Mesenchymal stem cell (in vitro differentiated cells and primary cell): ENCODE data around the gene CNOT6.
"Not testable (repeated sequence)": the region's sequence is repeated elsewhere in the genome, so short reads cannot be mapped to it uniquely, and the experiment has no call there.

Experiments used
- DNase-seq: peaks from one replicate; pipeline ENCODE4 v3.0.0-alpha.2; 2013
- H2AFZ ChIP-seq: one replicate; pipeline ENCODE4 v1.6.1; 2013; ENCODE audit warnings: low read depth, mild to moderate bottlenecking, control low read depth, inconsistent platforms, low read length, moderate library complexity
- H2AK5ac ChIP-seq: 2 replicates; pipeline ENCODE4 v1.6.1; 2013; ENCODE audit warnings: low read length, moderate library complexity, mild to moderate bottlenecking, inconsistent platforms; ENCODE audit not compliant: severe bottlenecking
- H2BK120ac ChIP-seq: one replicate; pipeline ENCODE4 v1.6.1; 2013; ENCODE audit warnings: low read depth, mild to moderate bottlenecking, inconsistent platforms, low read length, moderate library complexity
- H2BK12ac ChIP-seq, 2 experiments: one replicate each; pipeline ENCODE4 v1.6.1; 2013; ENCODE audit warnings: inconsistent platforms in 2 of 2, low read length in 2 of 2, mild to moderate bottlenecking in 2 of 2, moderate library complexity in 2 of 2, control low read depth in 1 of 2
- H2BK15ac ChIP-seq: one replicate; pipeline ENCODE4 v1.6.1; 2013; ENCODE audit warnings: mild to moderate bottlenecking, low read depth, inconsistent platforms; ENCODE audit not compliant: poor library complexity, severe bottlenecking
- H2BK5ac ChIP-seq: 2 replicates; pipeline ENCODE4 v1.6.1; 2013; ENCODE audit warnings: low read depth, mild to moderate bottlenecking, low read length, control low read depth, inconsistent platforms; ENCODE audit not compliant: poor library complexity, severe bottlenecking
- H3K14ac ChIP-seq, 2 experiments: one replicate each; pipeline ENCODE4 v1.6.1; 2013; ENCODE audit warnings: inconsistent platforms in 2 of 2, low read length in 2 of 2, control low read depth in 1 of 2, mild to moderate bottlenecking in 1 of 2, moderate library complexity in 1 of 2
- H3K18ac ChIP-seq, 2 experiments: one replicate each; pipeline ENCODE4 v1.6.1; 2013; ENCODE audit warnings: inconsistent platforms in 2 of 2, low read length in 2 of 2, control low read depth in 1 of 2, low read depth in 1 of 2, mild to moderate bottlenecking in 1 of 2
- H3K23ac ChIP-seq, 2 experiments: one replicate each; pipeline ENCODE4 v1.6.1; 2013; ENCODE audit warnings: inconsistent platforms in 2 of 2, low read length in 2 of 2, mild to moderate bottlenecking in 2 of 2, moderate library complexity in 2 of 2, control low read depth in 1 of 2
- H3K27ac ChIP-seq: 2 replicates; pipeline ENCODE4 v1.5.1; 2013; ENCODE audit warnings: mild to moderate bottlenecking, moderate library complexity, low read length, control low read depth, inconsistent platforms; ENCODE audit not compliant: poor library complexity, severe bottlenecking
- H3K27me3 ChIP-seq, 2 experiments: 2 replicates each; pipeline versions ENCODE4 v1.6.1 to v1.7.0; 2013; ENCODE audit warnings: low read length in 2 of 2, mild to moderate bottlenecking in 2 of 2, moderate library complexity in 2 of 2, control low read depth in 1 of 2, inconsistent platforms in 1 of 2; ENCODE audit not compliant: control insufficient read depth in 1 of 2, insufficient read depth in 1 of 2
- H3K36me3 ChIP-seq, 2 experiments: 2 replicates each; pipeline versions ENCODE4 v1.6.1 to v1.7.0; 2013; ENCODE audit warnings: low read length in 2 of 2, control low read depth in 1 of 2, inconsistent platforms in 1 of 2, low read depth in 1 of 2, mild to moderate bottlenecking in 1 of 2; ENCODE audit not compliant: insufficient read depth in 2 of 2, control insufficient read depth in 1 of 2
- H3K4ac ChIP-seq, 2 experiments: one replicate each; pipeline ENCODE4 v1.6.1; 2013; ENCODE audit warnings: inconsistent platforms in 2 of 2, low read length in 2 of 2, mild to moderate bottlenecking in 2 of 2, moderate library complexity in 2 of 2, control low read depth in 1 of 2, low read depth in 1 of 2
- H3K4me1 ChIP-seq: 2 replicates; pipeline ENCODE4 v1.6.1; 2013; ENCODE audit warnings: low read depth, low read length, control low read depth; ENCODE audit not compliant: control insufficient read depth, insufficient read depth
- H3K4me2 ChIP-seq: 2 replicates; pipeline ENCODE4 v1.6.1; 2013; ENCODE audit warnings: low read length, mild to moderate bottlenecking, inconsistent platforms; ENCODE audit not compliant: poor library complexity, severe bottlenecking
- H3K4me3 ChIP-seq, 2 experiments: 2 replicates each; pipeline versions ENCODE4 v1.5.1 to v1.7.0; 2013; ENCODE audit warnings: low read length in 2 of 2, mild to moderate bottlenecking in 2 of 2, control low read depth in 1 of 2, low read depth in 1 of 2; ENCODE audit not compliant: insufficient read depth in 1 of 2
- H3K79me1 ChIP-seq: replicated peaks from 2 replicates; pipeline ENCODE4 v1.6.1; 2013; ENCODE audit warnings: mild to moderate bottlenecking, control low read depth, low read length, inconsistent platforms; ENCODE audit not compliant: poor library complexity, severe bottlenecking
- H3K9ac ChIP-seq: 2 replicates; pipeline ENCODE4 v1.7.0; 2013; ENCODE audit warnings: mild to moderate bottlenecking, low read length, moderate library complexity
- H3K9me3 ChIP-seq: 2 replicates; pipeline ENCODE4 v1.7.0; 2013; ENCODE audit warnings: mild to moderate bottlenecking, low read length; ENCODE audit not compliant: control insufficient read depth
- H4K8ac ChIP-seq: one replicate; pipeline ENCODE4 v1.6.1; 2013; ENCODE audit warnings: inconsistent platforms, mild to moderate bottlenecking, low read length, moderate library complexity
- H4K91ac ChIP-seq: one replicate; pipeline ENCODE4 v1.6.1; 2013; ENCODE audit warnings: mild to moderate bottlenecking, low read length, inconsistent platforms
- WGBS: methylation state at CpG from one replicate; pipeline ENCODE4 v1.1.7; 2013; ENCODE audit warnings: mixed read lengths; 5-methylcytosine and 5-hydroxymethylcytosine counted together

Gene CNOT6

DNA sequence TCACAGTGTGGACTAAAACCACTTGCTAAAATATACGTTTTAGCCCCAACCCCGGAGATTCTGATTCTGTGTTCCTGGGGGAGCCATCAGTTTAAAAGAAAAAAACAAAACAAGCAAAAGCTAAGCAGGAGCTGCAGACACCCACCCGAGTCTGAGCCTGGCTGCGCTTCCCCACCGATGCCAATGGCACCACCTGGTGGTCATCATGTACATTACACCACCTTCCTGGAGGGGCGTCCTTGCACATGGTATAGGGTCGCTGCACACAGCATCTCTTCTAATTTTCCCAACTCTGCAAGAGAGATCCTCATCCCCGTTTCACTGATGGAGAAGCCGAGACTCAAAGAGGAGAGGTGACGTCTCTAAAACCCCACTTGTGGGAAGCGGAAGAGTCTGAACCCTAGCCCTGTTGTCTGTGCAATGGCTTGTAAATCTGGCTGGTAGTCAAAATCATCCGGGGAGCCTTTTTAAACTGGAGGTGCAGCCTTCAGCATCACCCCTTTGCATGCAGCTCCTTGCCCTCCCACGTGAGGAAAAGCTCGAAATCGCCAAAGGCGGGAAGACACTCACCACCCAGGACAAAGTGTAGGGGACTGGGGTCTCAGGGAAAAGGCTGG is 23.1 kb upstream of the CNOT6 start:
- Histone ChIP-seq H2AK5ac (no peak overlapping the region), H4K8ac (no peak overlapping the region), H3K4me2 (no peak overlapping the region), H2BK120ac (no peak overlapping the region), H2BK15ac (no peak overlapping the region), H3K4ac (no peak overlapping the region), H2BK5ac (no peak overlapping the region), H4K91ac (no peak overlapping the region), H2AFZ (no peak overlapping the region), H2BK12ac (no peak overlapping the region), H3K9ac (no peak overlapping the region), H3K27me3 (peaks cover 8 to 15% of the 10 kb centered on the region in 2 experiments), H3K9me3 (no peaks in the 10 kb centered on the region), H3K4me3 (no peak overlapping the region), H3K14ac (no peak overlapping the region), H3K4me1 (peaks cover 3% of the 10 kb centered on the region), H3K23ac (no peak overlapping the region), H3K36me3 (no peaks in the 10 kb centered on the region), H3K27ac (no peak overlapping the region), H3K79me1 (no peaks in the 10 kb centered on the region), H3K18ac (no peak overlapping the region)
- DNase-seq = peak; percentile 64
- WGBS = 34% methylated on average over 16 of the region's 16 CpGs

DNA sequence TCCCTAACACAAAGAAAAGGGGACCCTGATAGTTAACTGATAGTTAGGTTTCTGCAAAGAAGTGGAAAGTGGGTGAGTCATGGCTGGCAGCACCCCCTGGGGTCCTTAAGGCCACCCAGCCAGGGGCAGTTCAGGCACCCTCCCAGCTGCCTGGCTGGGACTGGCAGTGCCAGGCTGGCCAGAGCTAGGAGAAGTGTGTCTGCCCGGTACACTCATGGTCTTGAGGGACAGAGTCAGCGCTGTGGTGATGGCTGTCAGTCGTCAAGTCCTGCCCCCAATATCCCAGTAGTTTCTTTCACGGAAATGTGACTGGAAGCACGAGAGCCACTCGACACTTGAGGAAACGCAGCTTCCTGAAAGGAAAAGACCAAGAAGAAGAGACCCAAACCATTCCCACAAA is 22.3 kb upstream of the CNOT6 start:
- no peaks in the 10 kb centered on the region for H3K36me3 ChIP-seq
- no peak overlapping the region for H2BK12ac ChIP-seq
- H3K4me3 ChIP-seq = no peak overlapping the region
- H3K9ac ChIP-seq = no peak overlapping the region
- peaks cover 8 to 12% of the 10 kb centered on the region in 2 experiments for H3K27me3 ChIP-seq
- no peak overlapping the region for H2BK120ac ChIP-seq
- DNase-seq = no peak
- H4K91ac ChIP-seq = no peak overlapping the region
- H2AFZ ChIP-seq = no peak overlapping the region
- no peak overlapping the region for H3K14ac ChIP-seq
- no peak overlapping the region for H2BK15ac ChIP-seq
- H3K4ac ChIP-seq = no peak overlapping the region
- no peak overlapping the region for H3K4me2 ChIP-seq
- no peak overlapping the region for H3K18ac ChIP-seq
- H3K4me1 ChIP-seq = peaks cover 3% of the 10 kb centered on the region
- 72% methylated on average over 7 of the region's 7 CpGs for WGBS
- peak overlapping the region in 1 of 2 experiments; percentile 37 for H3K23ac ChIP-seq
- no peak overlapping the region for H3K27ac ChIP-seq
- H4K8ac ChIP-seq = no peak overlapping the region
- H2AK5ac ChIP-seq = no peak overlapping the region
- no peaks in the 10 kb centered on the region for H3K79me1 ChIP-seq
- H3K9me3 ChIP-seq = no peaks in the 10 kb centered on the region
- H2BK5ac ChIP-seq = no peak overlapping the region

DNA sequence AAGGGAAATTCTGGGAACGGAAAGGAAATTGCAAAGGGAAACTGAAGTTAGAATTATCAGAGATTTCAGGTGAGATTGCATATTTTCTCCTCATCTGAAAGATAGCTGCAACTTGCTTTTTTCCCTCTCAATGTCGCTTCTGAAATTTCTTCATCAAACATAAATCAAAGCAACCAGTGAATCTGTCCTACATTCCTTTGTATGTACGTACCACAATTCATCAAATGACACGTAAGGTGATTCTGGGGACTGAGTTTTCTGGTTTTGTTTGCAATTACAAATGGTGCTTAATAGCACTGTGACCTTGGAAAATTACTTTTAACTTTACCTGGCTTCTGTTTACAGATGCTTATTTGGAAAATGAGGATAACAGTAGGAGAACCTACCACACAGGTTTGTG is 21.9 kb upstream of the CNOT6 start:
- H3K4me3 ChIP-seq = no peak overlapping the region
- H3K18ac ChIP-seq = no peak overlapping the region
- no peak overlapping the region for H2AK5ac ChIP-seq
- H3K27me3 ChIP-seq = peaks cover 8 to 12% of the 10 kb centered on the region in 2 experiments
- no peak overlapping the region for H4K91ac ChIP-seq
- DNase-seq = no peak
- no peak overlapping the region for H3K4ac ChIP-seq
- H3K27ac ChIP-seq = no peak overlapping the region
- H2AFZ ChIP-seq = no peak overlapping the region
- no peaks in the 10 kb centered on the region for H3K9me3 ChIP-seq
- 79% methylated on average over 3 of the region's 4 CpGs for WGBS
- H2BK120ac ChIP-seq = no peak overlapping the region
- peaks cover 3% of the 10 kb centered on the region for H3K4me1 ChIP-seq
- no peak overlapping the region for H4K8ac ChIP-seq
- H3K9ac ChIP-seq = no peak overlapping the region
- no peak overlapping the region for H2BK5ac ChIP-seq
- no peaks in the 10 kb centered on the region for H3K79me1 ChIP-seq
- H3K14ac ChIP-seq = no peak overlapping the region
- H2BK12ac ChIP-seq = no peak overlapping the region
- H3K4me2 ChIP-seq = no peak overlapping the region
- H2BK15ac ChIP-seq = no peak overlapping the region
- H3K36me3 ChIP-seq = no peaks in the 10 kb centered on the region
- no peak overlapping the region for H3K23ac ChIP-seq

DNA sequence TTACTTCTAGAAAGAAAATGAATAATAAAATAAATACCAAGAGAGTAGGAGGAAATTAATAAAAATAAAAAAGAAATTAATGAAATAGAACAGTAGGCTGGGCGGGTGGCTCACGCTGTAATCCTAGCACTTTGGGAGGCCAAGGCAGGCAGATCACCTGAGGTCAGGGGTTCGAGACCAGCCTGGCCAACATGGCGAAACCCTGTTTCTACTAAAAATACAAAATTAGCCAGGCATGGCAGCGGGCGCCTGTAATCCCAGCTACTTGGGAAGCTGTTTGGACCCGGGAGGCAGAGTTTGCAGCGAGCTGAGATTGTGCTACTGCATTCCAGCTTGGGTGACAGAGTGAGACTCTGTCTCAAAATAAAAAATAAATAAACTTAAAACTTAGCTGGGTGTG is 20.8 kb upstream of the CNOT6 start:
- H3K36me3 ChIP-seq, DNase-seq, H2AFZ ChIP-seq, H3K9me3 ChIP-seq, H2AK5ac ChIP-seq, H2BK12ac ChIP-seq, H3K4ac ChIP-seq, H3K14ac ChIP-seq, H3K9ac ChIP-seq, H3K4me3 ChIP-seq, H2BK120ac ChIP-seq, H4K8ac ChIP-seq, H2BK15ac ChIP-seq, H3K18ac ChIP-seq, H2BK5ac ChIP-seq, H3K4me1 ChIP-seq, H3K4me2 ChIP-seq, H3K27ac ChIP-seq, H3K79me1 ChIP-seq, H3K23ac ChIP-seq, H4K91ac ChIP-seq: not testable (repeated sequence)
- WGBS = 83% methylated on average over 5 of the region's 8 CpGs
- peaks cover 8 to 12% of the 10 kb centered on the region in 2 experiments for H3K27me3 ChIP-seq
